Left ventricle myocardium inferior (tissue), 1 donor: Measurements from ENCODE around the gene UMOD. TPM values are rescaled to one million over a fixed set of nuclear protein-coding genes. Genes with fewer than 3 reads are reported as not detected.
"Not testable (repeated sequence)": the region's sequence is repeated elsewhere in the genome, so short reads cannot be mapped to it uniquely, and the experiment has no call there.

ENCODE experiments used
- DNase-seq: peaks from one replicate; pipeline ENCODE4 v3.0.0-alpha.2; 2020
- H3K27ac ChIP-seq: fragments of 200-600 bp; replicated peaks from 2 replicates; pipeline ENCODE4 v1.8.0; 2021
- H3K27me3 ChIP-seq: fragments of 200-600 bp; 2 replicates; pipeline ENCODE4 v1.8.0; 2021; ENCODE audit warnings: low read depth
- H3K36me3 ChIP-seq: fragments of 200-600 bp; 2 replicates; pipeline ENCODE4 v1.8.0; 2021
- H3K4me1 ChIP-seq: fragments of 200-600 bp; 2 replicates; pipeline ENCODE4 v1.8.0; 2021
- H3K4me3 ChIP-seq: fragments of 200-600 bp; 2 replicates; pipeline ENCODE4 v1.8.0; 2021; ENCODE audit warnings: mild to moderate bottlenecking, moderate library complexity
- H3K9me3 ChIP-seq: fragments of 200-600 bp; replicated peaks from 2 replicates; pipeline ENCODE4 v1.8.0; 2021
- CTCF ChIP-seq: fragments of 200-600 bp; IDR thresholded peaks from 2 replicates; pipeline ENCODE4 v1.8.0; 2021; ENCODE audit warnings: antibody characterized with exemption, mild to moderate bottlenecking, borderline replicate concordance
- intact Hi-C: fragments of 100-400 bp; cut with micrococcal nuclease; formaldehyde crosslinking; loops from one replicate; pipeline ENCODE4 v1.11.0; 2022
- total RNA-seq: library from RNA; stranded (reverse); fragmentation: NEBNext Ultra II Directional; extraction: Animal tissue kit (Norgen Biotek cat#: 25700); gene quantifications from one replicate; pipeline ENCODE4 v1.2.1, GENCODE V29; 2021
- donor health status: DM: no; HTN: yes; CAD: no; lungs with severe emphysema.

UMOD gene
- total RNA-seq, 1 donor from 2014 or later = not detected

- H3K4me1 ChIP-seq = no peaks in the 10 kb centered on the region
- DNase-seq = no peak
- H3K9me3 ChIP-seq = no peaks in the 10 kb centered on the region
- no peak overlapping the region for H3K4me3 ChIP-seq
- no peak overlapping the region for H3K27ac ChIP-seq
- H3K27me3 ChIP-seq = peaks cover 38% of the 10 kb centered on the region
- intact Hi-C loops = no loop called here
- H3K36me3 ChIP-seq = no peaks in the 10 kb centered on the region
- TF ChIP-seq CTCF = no peak
These were observed 26.2 kb downstream of the UMOD start for GRCh38 chr16:20326321-20326720.

- TF ChIP-seq CTCF = no peak
- no peaks in the 10 kb centered on the region for H3K36me3 ChIP-seq
- H3K4me3 ChIP-seq = no peak overlapping the region
- H3K27ac ChIP-seq = no peak overlapping the region
- intact Hi-C loops = no loop called here
- DNase-seq = no peak
- peaks cover 46% of the 10 kb centered on the region for H3K27me3 ChIP-seq
- no peaks in the 10 kb centered on the region for H3K4me1 ChIP-seq
- H3K9me3 ChIP-seq = no peaks in the 10 kb centered on the region
These were observed 27.5 kb downstream of the UMOD start for GRCh38 chr16:20325005-20325404.

- no peaks in the 10 kb centered on the region for H3K4me1 ChIP-seq
- intact Hi-C loops = no loop called here
- TF ChIP-seq CTCF = no peak
- H3K27ac ChIP-seq = no peak overlapping the region
- DNase-seq = no peak
- no peak overlapping the region for H3K4me3 ChIP-seq
- no peaks in the 10 kb centered on the region for H3K36me3 ChIP-seq
- H3K27me3 ChIP-seq = peaks cover 57% of the 10 kb centered on the region
- no peaks in the 10 kb centered on the region for H3K9me3 ChIP-seq
These were observed 28.9 kb downstream of the UMOD start for GRCh38 chr16:20323591-20324117.

GRCh38 chr16:20322696-20323095 lies 29.8 kb downstream of the UMOD start:
- no peak for TF ChIP-seq CTCF
- intact Hi-C loops = no loop called here
- Histone ChIP-seq H3K36me3 (no peaks in the 10 kb centered on the region), H3K4me1 (no peaks in the 10 kb centered on the region), H3K27ac (no peak overlapping the region), H3K27me3 (peaks cover 63% of the 10 kb centered on the region), H3K9me3 (no peaks in the 10 kb centered on the region), H3K4me3 (no peak overlapping the region)
- DNase-seq = no peak

GRCh38 chr16:20321671-20322070 lies 30.8 kb downstream of the UMOD start:
- TF ChIP-seq CTCF = no peak
- Histone ChIP-seq H3K36me3 (no peaks in the 10 kb centered on the region), H3K27me3 (peaks cover 64% of the 10 kb centered on the region), H3K27ac (no peak overlapping the region), H3K4me1 (no peaks in the 10 kb centered on the region), H3K4me3 (no peak overlapping the region), H3K9me3 (no peaks in the 10 kb centered on the region)
- no peak for DNase-seq
- intact Hi-C loops = no loop called here

- H3K4me1 ChIP-seq, H3K9me3 ChIP-seq, H3K36me3 ChIP-seq, intact Hi-C loops, DNase-seq, H3K4me3 ChIP-seq, H3K27ac ChIP-seq: not testable (repeated sequence)
- H3K27me3 ChIP-seq = peaks cover 63% of the 10 kb centered on the region
These were observed 31.5 kb downstream of the UMOD start for GRCh38 chr16:20321051-20321450.
